ENCODE results near the gene INHA. TPM values are rescaled to one million over a fixed set of nuclear protein-coding genes. Genes with fewer than 3 reads are reported as not detected.

INHA gene

GRCh38 chr2:219625179-219625578, 53.1 kb downstream of the INHA start:
- 95% methylated on average over 5 of the region's 5 CpGs for WGBS
- Histone ChIP-seq H2AK5ac (ENCODE audit: low read length, severe bottlenecking) (no peak overlapping the region), H4K91ac (ENCODE audit: low read length) (no peak overlapping the region), H3K4me3 (ENCODE audit: insufficient read depth in 1 of 2, low read depth in 1 of 2, low read length in 2 of 2) (no peak overlapping the region), H3K4me1 (ENCODE audit: control insufficient read depth, insufficient read depth, low read depth, low read length) (peaks cover 16% of the 10 kb centered on the region), H3K36me3 (ENCODE audit: control insufficient read depth in 1 of 2, insufficient read depth in 2 of 2, low read depth in 1 of 2, low read length in 2 of 2) (peaks cover 0 to 11% of the 10 kb centered on the region in 2 experiments), H2AFZ (ENCODE audit: low read depth, low read length) (no peak overlapping the region), H3K27ac (ENCODE audit: low read length, poor library complexity, severe bottlenecking) (no peak overlapping the region), H3K4ac (ENCODE audit: low read depth in 1 of 2, low read length in 2 of 2) (no peak overlapping the region), H3K18ac (ENCODE audit: low read depth in 1 of 2, low read length in 2 of 2) (no peak overlapping the region), H3K27me3 (ENCODE audit: control insufficient read depth in 1 of 2, insufficient read depth in 1 of 2, low read length in 2 of 2) (peaks cover 15 to 26% of the 10 kb centered on the region in 2 experiments), H2BK15ac (ENCODE audit: low read depth, poor library complexity, severe bottlenecking) (no peak overlapping the region), H3K4me2 (ENCODE audit: low read length, poor library complexity, severe bottlenecking) (no peak overlapping the region), H2BK120ac (ENCODE audit: low read depth, low read length) (no peak overlapping the region), H3K79me1 (replicated peaks; ENCODE audit: low read length, poor library complexity, severe bottlenecking) (no peaks in the 10 kb centered on the region), H4K8ac (ENCODE audit: low read length) (no peak overlapping the region), H2BK5ac (ENCODE audit: low read depth, low read length, poor library complexity, severe bottlenecking) (no peak overlapping the region), H3K9me3 (ENCODE audit: control insufficient read depth, low read length) (no peaks in the 10 kb centered on the region), H2BK12ac (ENCODE audit: low read length in 2 of 2) (no peak overlapping the region), H3K23ac (ENCODE audit: low read length in 2 of 2) (no peak overlapping the region), H3K9ac (ENCODE audit: low read length) (no peak overlapping the region), H3K14ac (ENCODE audit: low read length in 2 of 2) (no peak overlapping the region)
- DNase-seq, result no peak

Small RNA genes within 50 kb of the gene (small RNA-seq; reads per million reads assigned to genes)
- gene MIR3132 (ENCODE audit: low read depth) (not detected), gene RN7SKP213 (ENCODE audit: low read depth) (not detected)
